GM21360 (cell line): Measurements from ENCODE around the gene F11R.
"Not testable (repeated sequence)": the region's sequence is repeated elsewhere in the genome, so short reads cannot be mapped to it uniquely, and the experiment has no call there.

Experiments used
- ATAC-seq: cut with Tn5 transposase; IDR thresholded peaks from one replicate; pipeline ENCODE4 v1.9.1; 2021; ENCODE audit warnings: mild to moderate bottlenecking, moderate library complexity; ENCODE audit not compliant: unreplicated experiment

The F11R gene

GRCh38 chr1:161020509-161021164, at the start of gene F11R:
F11R (minus strand) TSS chr1:161021152; CDS start chr1:161021073, 79 bp downstream.
- ATAC-seq, result peak; percentile 26

- peak; percentile 70 for ATAC-seq
Observed at GRCh38 chr1:161069731-161070270, 48.8 kb upstream of the F11R start, which contains the start of gene ARHGAP30. ARHGAP30 (minus strand) TSS chr1:161069891; CDS start chr1:161069624, 267 bp downstream.

GRCh38 chr1:161069241-161069640, 48.3 kb upstream of the F11R start:
- no peak for ATAC-seq

- ATAC-seq, result peak; percentile 46
Observed at GRCh38 chr1:161068306-161069234, 47.6 kb upstream of the F11R start.

GRCh38 chr1:161066694-161067093, 45.7 kb upstream of the F11R start:
- ATAC-seq, result no peak

- not testable (repeated sequence) for ATAC-seq
Observed at GRCh38 chr1:161065681-161066080, 44.7 kb upstream of the F11R start.

GRCh38 chr1:161063936-161064335, 43.0 kb upstream of the F11R start:
- ATAC-seq, result not testable (repeated sequence)

- no peak for ATAC-seq
Observed at GRCh38 chr1:161061419-161061818, 40.5 kb upstream of the F11R start.

GRCh38 chr1:161059293-161059692, 38.3 kb upstream of the F11R start:
- ATAC-seq, result no peak

GRCh38 chr1:161054805-161055204, 33.9 kb upstream of the F11R start:
- ATAC-seq, result no peak

GRCh38 chr1:161054232-161054631, 33.3 kb upstream of the F11R start:
- no peak for ATAC-seq

- no peak for ATAC-seq
Observed at GRCh38 chr1:161052899-161053298, 31.9 kb upstream of the F11R start.

GRCh38 chr1:161051219-161051618, 30.3 kb upstream of the F11R start:
- no peak for ATAC-seq

- ATAC-seq, result no peak
Observed at GRCh38 chr1:161048949-161049722, 28.2 kb upstream of the F11R start.

- no peak for ATAC-seq
Observed at GRCh38 chr1:161047436-161048420, 26.8 kb upstream of the F11R start.

GRCh38 chr1:161046605-161047228, 25.8 kb upstream of the F11R start:
- ATAC-seq, result no peak

GRCh38 chr1:161045736-161046604, 25.0 kb upstream of the F11R start, which contains the start of gene USF1:
USF1 (minus strand) TSS chr1:161045977; CDS start chr1:161043275, 2,702 bp downstream.
- peak; percentile 55 for ATAC-seq
